Muscle of back (tissue), 13 donors: ENCODE measurements around the gene MEOX1. TPM values are rescaled to one million over a fixed set of nuclear protein-coding genes. Genes with fewer than 3 reads are reported as not detected.
"Not testable (repeated sequence)": the region's sequence is repeated elsewhere in the genome, so short reads cannot be mapped to it uniquely, and the experiment has no call there.

Experiments
- DNase-seq, 3 donors: peaks; one replicate each; pipeline versions ENCODE4 v3.0.0 to v3.0.0-alpha.2; 2013
- long read RNA-seq, 9 donors: transcript quantifications; one replicate each; lab custom pipeline, GENCODE V29; 2026
- polyA plus RNA-seq, 10 donors: library from polyadenylated mRNA; unstranded; fragments of 120-200 nt; gene quantifications; one replicate each; pipeline ENCODE4 v1.2.1, GENCODE V29; 2013; ENCODE audit not compliant: insufficient read length in 10 of 10

The MEOX1 gene
- polyA plus RNA-seq = 10 to 100 TPM in 8 of 10 donors, 1 to 10 TPM in 2; 9.4 to 22.3 (median 14.0) TPM
- long read RNA-seq, donor 1, partial matches to known transcripts = 0 of 4 reads
- long read RNA-seq, donor 1, other reads (novel, unspliced or antisense) = 0 of 4 reads
- long read RNA-seq, donor 2, partial matches to known transcripts = 0 of 2 reads
- long read RNA-seq, donor 2, other reads (novel, unspliced or antisense) = 0 of 2 reads
- long read RNA-seq, donor 3 = 0 reads
- long read RNA-seq, donor 4, transcript MEOX1-201 (3 exons, 2,707 nt) = major isoform, 7 of 46 reads
- long read RNA-seq, donor 4, partial matches to known transcripts = 39 of 46 reads
- long read RNA-seq, donor 4, other reads (novel, unspliced or antisense) = 0 of 46 reads
- long read RNA-seq, donor 5, transcript MEOX1-201 (3 exons, 2,707 nt) = major isoform, 6 of 8 reads
- long read RNA-seq, donor 5, partial matches to known transcripts = 0 of 8 reads
- long read RNA-seq, donor 5, other reads (novel, unspliced or antisense) = 0 of 8 reads
- long read RNA-seq, donor 6, transcript MEOX1-201 (3 exons, 2,707 nt) = major isoform, 8 of 12 reads
- long read RNA-seq, donor 6, partial matches to known transcripts = 0 of 12 reads
- long read RNA-seq, donor 6, other reads (novel, unspliced or antisense) = 0 of 12 reads
- long read RNA-seq, donor 7, partial matches to known transcripts = 0 of 6 reads
- long read RNA-seq, donor 7, other reads (novel, unspliced or antisense) = 0 of 6 reads
- long read RNA-seq, donor 8, partial matches to known transcripts = 0 of 5 reads
- long read RNA-seq, donor 8, other reads (novel, unspliced or antisense) = 0 of 5 reads
- long read RNA-seq, donor 9, partial matches to known transcripts = 0 of 1 reads
- long read RNA-seq, donor 9, other reads (novel, unspliced or antisense) = 0 of 1 reads

- DNase-seq = peak; percentile 84 to 94 (median 90)
Observed at GRCh38 chr17:43661699-43662412, at the start of gene MEOX1. Gene MEOX1 (minus strand): TSS chr17:43661922. CDS start chr17:43661534, 388 bp downstream.

GRCh38 chr17:43710101-43710500, 48.4 kb upstream of the MEOX1 start:
- no peak for DNase-seq

- DNase-seq = no peak
Observed at GRCh38 chr17:43709210-43709609, 47.5 kb upstream of the MEOX1 start.

GRCh38 chr17:43707184-43707583, 45.5 kb upstream of the MEOX1 start:
- no peak for DNase-seq

- no peak for DNase-seq
Observed at GRCh38 chr17:43706235-43706634, 44.5 kb upstream of the MEOX1 start.

- no peak for DNase-seq
Observed at GRCh38 chr17:43703630-43704029, 41.9 kb upstream of the MEOX1 start.

GRCh38 chr17:43702637-43703036, 40.9 kb upstream of the MEOX1 start:
- no peak for DNase-seq

- peak in 1 of 3 donors; percentile 39 for DNase-seq
Observed at GRCh38 chr17:43701318-43701743, 39.6 kb upstream of the MEOX1 start.

- no peak for DNase-seq
Observed at GRCh38 chr17:43699438-43699756, 37.7 kb upstream of the MEOX1 start.

GRCh38 chr17:43698678-43699437, 37.1 kb upstream of the MEOX1 start:
- no peak for DNase-seq

- no peak for DNase-seq
Observed at GRCh38 chr17:43697937-43698336, 36.2 kb upstream of the MEOX1 start.

GRCh38 chr17:43696891-43697290, 35.2 kb upstream of the MEOX1 start:
- no peak for DNase-seq

GRCh38 chr17:43695970-43696865, 34.5 kb upstream of the MEOX1 start:
- DNase-seq = no peak

GRCh38 chr17:43694081-43694870, 32.6 kb upstream of the MEOX1 start:
- peak; percentile 69 to 84 (median 81) for DNase-seq

- DNase-seq = no peak
Observed at GRCh38 chr17:43691317-43691693, 29.6 kb upstream of the MEOX1 start.

GRCh38 chr17:43690624-43691316, 29.0 kb upstream of the MEOX1 start:
- no peak for DNase-seq

- DNase-seq = no peak
Observed at GRCh38 chr17:43689814-43690213, 28.1 kb upstream of the MEOX1 start.

- no peak for DNase-seq
Observed at GRCh38 chr17:43689131-43689530, 27.4 kb upstream of the MEOX1 start.

- DNase-seq = not testable (repeated sequence)
Observed at GRCh38 chr17:43686957-43687356, 25.2 kb upstream of the MEOX1 start.
